Endometrium (tissue), 2 donors: ENCODE measurements around the gene SETBP1.

Experiments used
- FAIRE-seq: peaks from 2 replicates; lab custom pipeline; 2012; peaks lifted over from hg19 to GRCh38; lab: Jason Lieb, UNC
- donor health status: control.
- donor health status: control.

SETBP1 gene

DNA sequence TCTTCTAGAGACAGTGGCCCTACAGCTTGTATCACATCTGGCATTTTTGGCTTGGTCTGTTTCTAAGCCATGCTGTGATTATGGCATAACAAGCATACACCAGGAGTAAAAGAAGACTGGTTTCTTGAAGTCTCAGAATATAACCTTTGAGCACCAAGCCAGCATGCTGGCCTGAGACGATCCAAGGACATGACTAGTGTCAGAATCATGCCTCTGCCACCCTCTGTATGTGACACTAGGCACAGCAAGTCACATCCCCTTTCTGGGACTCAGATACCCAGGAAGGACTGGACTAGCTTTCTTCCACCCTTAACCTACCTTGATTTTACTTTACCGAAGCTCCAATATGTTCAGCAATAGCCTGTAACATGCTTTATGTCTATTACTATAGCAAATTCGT lies 345.5 kb downstream of the SETBP1 start:
- FAIRE-seq: no peak

DNA sequence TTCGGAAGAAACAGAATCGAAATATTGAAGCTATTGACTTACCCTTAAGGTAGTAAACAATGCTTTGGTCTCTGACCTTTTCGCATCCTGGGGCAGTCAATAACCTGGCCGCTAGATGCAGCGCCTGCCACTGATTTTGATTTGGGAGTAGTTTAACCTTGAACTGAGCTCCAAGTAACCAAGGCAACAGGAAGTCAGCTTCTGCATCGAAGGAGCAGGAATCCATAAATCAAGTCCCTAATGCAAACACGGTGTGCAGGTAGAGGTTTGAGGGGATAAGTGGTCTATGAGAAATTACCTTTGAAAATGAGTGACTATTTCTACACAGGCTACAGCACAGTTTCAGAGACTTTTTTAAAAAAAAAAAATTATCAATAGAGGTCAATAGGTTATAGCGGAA lies 353.5 kb downstream of the SETBP1 start:
- FAIRE-seq: no peak

DNA sequence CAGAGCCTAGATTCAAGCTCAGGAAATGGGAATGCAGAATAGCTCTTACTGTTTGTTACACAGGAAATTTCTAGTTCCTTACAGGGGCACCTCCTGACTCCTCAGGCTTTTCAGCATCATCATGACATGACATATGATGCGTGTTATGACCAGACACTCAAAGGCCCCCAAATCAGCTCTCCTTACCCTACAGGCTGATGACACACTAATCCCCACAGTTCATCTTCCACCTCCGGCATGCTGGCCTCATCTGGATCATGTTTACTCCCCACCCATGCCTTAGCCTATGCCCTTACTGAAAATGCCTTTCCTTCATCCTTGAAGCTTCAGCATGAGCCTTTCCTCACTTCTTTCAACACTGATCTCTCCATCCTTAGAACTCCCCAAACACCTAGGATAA lies 356.9 kb downstream of the SETBP1 start:
- no peak for FAIRE-seq

DNA sequence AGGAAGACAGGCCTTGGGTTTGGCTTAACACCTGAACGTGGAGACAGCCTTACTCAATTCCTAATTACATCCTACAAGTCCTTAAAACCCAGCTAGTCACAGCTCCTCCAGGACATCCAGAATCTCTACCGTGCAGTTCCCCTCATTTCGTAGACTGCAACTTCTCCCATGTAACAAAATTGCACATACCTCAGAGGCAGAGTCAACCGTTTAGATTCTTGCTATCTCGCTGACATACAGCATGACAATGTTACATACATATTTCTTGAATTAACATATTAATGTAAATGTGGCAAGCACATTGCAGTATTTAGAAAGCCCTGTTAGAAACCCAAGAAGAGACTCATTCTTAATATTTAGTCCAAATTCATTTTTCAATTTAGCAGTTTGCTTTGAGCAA lies 358.7 kb downstream of the SETBP1 start:
- no peak for FAIRE-seq

DNA sequence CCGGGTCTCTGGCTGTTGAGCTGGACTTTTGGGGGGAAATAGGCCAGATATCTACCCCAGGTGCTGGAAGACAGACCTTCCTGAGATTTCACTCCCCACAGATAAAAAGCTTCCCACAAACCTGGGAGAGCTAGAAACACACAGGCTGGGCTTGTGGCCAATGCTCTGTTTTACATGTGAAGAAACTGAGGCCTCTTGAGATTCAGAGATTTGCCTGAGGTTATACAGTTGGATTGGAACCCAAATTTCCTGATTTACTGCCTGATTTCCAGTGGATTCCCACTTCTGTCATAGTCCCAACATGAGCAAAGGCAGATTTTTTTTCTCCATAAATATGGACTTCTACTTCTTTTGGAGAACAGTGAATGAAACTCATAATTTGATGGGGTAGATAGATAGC lies 360.2 kb downstream of the SETBP1 start:
- no peak for FAIRE-seq

DNA sequence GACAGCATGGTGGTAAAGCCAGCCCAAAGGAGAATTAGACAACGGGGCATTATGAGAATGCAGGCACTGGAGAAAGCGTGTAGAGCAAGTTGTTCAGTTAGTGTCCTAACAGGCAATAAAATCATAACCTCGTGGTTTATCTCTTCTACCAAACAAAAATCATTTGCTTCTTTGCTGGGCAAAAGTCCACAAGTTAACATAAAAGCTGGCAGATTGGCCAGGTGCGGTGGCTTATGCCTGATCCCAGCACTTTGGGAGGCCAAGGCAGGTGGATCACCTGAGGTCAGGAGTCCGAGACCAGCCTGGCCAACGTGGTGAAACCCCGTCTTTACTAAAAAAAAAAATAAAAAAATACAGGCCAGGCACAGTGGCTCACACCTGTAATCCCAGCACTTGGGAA lies 364.1 kb downstream of the SETBP1 start:
- no peak for FAIRE-seq

DNA sequence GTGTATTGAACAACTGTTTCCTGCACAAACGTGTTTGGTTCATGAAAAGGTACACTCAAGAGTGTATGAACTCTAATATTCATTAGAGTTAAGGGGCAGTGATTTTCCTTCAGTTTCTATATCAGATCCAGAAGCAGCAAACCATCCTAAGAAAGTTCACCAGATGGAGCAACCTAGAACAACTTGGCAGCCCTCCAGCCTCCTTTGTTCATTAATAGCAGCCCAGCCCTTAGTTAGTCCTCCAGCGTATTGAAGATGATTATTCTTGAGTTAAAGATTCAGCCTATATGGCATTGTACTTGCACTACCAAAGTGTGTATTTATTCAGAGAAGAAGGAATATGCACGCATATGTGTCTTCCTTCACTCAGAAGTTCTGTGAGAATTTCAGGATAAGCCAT lies 365.5 kb downstream of the SETBP1 start:
- FAIRE-seq: no peak

DNA sequence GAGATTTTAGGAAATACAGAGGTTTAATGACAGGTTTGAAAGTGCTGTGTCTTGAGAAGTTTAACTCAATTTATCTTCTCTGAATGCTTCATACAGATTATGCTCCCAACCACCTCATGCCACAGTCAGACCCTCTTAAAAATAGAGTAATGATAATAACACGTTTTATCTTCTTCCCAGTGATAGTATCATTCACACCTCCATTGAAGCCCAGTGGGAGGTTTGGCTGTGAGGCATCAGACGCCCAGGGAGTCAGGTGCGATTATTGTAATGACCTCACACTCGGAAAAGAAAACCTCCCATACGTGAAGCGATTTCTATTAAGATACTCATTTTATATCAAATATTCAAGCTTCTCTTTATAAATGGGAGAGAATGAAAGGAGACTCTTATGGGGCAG lies 366.3 kb downstream of the SETBP1 start:
- FAIRE-seq: no peak

DNA sequence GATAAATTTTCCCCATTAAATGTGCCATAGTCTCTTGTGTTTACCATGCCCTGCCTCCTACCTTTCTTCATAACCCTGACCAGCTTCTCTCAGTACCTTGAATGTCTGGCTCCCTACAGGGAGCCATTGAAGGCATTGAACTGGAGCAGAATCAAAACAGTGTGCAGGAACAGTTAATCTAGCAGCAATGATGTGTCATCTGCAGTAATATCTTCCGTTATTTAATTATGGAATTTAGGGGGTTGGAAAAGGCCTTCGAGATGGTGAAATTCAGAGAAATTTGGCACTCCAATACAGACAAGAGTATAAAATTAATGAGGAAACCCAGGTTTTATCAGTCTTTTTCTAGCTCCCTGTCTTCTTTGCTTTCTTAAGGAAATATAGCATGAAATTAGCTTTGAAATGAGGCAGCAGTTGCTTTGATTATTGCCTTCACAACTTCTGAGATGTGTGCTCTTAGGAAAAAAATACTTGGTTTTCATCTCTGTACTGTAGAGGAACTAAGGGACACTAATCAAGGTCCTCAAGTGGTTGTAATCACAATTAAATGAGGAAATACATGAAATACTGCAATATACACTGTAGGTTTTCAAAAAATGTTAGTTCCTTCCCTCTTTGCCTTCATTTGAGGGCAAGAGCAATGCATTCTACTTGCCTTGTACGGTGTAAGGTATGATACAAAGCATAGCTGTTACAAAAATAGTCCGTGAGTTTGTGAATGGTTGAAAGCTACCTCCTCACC lies 369.1 kb downstream of the SETBP1 start:
- no peak for FAIRE-seq

DNA sequence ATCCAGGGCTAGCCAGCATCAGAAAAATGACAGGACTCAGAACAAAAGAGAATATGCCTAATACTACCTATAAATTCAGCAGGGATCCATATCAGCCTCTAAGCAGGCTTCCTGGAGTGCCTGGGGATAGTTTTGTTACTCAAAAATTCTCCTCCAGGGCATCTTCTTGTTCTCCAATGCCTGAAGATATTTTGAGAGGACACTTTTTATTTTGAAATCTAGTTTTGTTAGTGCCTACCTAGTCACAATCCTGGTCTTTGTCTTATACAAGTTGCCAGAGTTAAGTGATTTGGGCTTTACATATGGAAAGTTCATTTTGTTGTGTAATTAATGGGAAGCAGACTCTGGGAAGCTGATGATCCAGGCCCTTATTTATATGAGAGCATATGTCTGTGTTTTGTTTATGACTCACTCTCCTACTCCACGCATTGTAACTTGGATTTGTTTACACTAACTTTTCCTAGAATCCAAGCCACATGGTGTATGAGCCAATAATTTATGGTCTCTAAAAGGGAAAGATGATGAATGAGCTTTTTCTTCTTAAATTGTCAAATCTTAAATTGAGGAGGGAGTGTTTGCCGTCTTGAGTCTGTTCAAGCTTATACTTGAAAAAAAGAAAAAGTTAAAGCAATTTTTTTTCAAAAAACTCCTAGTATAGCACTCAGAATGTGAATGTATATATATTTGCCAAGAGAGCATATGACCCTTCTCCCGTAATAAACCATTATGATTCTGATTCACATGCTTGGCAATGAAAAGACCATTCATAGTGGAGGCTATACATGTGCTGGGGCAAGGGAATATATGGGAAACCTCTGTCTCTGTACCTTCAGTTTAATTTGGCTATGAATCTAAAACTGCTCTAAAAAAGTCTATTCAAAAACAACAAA lies 370.3 kb downstream of the SETBP1 start:
- FAIRE-seq: peak; percentile 91

DNA sequence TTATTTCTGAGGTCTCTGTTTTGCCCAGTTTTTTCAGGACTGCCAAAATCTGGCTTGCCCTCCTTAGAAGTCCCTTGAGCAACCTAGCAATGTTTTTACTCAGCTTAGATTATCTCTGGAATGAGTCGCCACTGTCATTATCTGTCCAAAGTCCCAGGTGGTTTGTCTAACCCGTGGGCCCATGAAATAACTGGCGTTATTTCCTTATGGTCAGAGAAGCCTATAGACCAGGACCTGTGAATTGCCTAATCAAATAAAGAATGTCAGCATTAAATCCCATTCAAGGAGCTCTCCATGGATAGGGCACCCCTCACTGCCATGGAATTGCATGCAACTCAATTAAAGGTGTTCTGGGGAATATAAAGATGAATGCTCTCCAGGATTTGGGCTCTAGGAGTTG lies 373.9 kb downstream of the SETBP1 start:
- FAIRE-seq: no peak

DNA sequence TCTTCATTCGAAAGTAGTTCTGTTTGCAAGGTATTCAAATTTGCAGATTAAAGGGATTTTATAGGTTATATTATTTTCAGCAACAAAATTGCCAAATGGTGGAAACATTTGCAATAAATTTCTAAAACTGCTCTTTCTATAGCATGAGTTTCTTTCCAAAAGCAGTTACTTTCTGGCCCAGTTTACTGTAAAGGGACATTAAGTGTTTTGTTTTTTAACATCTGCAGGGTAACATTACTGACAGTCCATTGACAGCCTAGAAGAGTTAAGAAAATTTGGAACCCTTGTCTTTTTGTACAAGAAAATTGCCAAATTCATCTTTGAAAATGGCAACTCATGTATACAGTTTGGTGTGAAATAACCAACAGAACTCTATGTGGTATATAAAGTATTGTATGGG lies 375.1 kb downstream of the SETBP1 start:
- FAIRE-seq: no peak

DNA sequence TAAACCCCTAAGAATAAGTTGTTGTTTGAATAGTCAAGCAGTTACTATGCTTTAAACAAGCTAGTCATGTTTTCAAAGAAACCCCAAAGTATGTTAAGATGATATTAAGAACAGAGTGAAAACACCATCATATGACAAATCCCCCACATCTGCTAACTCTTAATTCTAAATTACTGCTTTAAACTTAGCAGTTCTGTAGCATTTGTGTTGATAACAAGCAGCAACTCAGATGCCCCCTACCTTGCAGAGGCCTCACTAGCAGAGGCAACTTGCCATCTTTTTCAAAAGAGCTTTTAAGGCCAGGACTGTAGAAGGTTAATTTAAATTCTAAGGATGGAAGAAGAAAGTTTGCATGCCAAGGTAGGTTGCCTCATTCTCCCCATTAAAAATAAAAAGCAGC lies 376.2 kb downstream of the SETBP1 start:
- peak; percentile 85 for FAIRE-seq

DNA sequence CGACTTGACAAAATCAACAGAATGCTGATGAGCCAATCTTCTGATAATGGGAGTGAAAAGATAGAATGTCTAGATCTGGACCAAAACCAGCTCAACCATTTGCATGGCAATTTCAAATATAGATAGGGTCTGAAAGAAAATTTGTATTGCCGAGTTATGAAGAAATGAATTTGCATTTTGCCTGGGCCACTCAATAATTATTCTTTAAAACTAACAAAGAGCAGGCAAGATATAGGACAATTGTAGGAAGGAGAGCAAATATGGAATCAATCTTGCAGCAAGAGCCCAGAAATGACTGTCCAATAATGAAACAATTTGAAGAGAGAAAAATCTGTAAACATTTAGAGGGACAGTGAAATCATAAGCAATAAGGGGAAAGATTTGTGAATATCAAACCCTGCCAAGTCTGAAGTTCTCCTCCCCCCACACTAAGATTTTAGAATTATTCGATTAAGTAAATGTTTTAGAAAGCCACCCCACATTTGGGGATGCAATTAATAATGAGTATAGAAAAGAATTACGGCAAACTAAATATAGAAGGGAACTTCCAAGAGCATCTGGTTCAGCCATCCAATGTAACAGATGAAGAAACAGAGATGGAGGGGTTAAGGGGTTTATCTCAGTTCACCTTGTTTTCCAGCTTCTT lies 377.4 kb downstream of the SETBP1 start:
- no peak for FAIRE-seq

DNA sequence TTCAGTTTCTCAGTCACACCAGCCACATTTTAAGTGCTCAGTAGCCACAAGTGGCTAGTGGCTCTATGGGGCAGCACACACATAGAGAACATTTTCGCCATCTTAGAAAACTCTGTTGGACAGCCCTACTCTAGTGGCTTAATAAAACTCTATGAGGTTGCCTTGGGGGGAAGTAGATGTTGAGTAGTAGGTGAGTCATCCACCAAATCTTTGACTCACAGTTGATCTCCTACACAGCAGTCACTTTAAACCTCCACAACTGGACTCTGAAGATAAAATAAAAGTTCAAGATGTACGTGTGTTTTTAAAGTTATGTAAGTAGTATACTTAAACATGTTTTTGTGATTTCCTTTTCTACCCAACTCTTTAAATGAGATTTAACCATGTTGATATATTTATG lies 379.0 kb downstream of the SETBP1 start:
- FAIRE-seq: no peak

DNA sequence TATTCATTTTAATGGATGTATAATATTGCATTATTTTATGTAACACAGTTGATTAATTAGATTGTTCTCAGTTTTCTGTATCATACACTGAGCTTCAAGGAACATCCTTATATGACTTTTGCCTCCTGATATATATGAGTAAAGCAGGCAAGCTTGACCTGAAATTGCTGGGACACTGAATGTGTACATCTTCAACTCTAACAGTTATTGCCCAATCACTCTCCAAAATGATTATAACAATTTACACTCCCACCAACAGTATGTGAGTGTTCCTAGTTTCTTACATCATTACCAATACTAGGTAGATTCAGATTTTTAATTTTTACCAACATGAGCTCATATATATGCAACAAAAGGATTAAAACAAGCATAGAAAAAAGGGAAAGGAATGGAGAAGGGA lies 379.4 kb downstream of the SETBP1 start:
- no peak for FAIRE-seq

DNA sequence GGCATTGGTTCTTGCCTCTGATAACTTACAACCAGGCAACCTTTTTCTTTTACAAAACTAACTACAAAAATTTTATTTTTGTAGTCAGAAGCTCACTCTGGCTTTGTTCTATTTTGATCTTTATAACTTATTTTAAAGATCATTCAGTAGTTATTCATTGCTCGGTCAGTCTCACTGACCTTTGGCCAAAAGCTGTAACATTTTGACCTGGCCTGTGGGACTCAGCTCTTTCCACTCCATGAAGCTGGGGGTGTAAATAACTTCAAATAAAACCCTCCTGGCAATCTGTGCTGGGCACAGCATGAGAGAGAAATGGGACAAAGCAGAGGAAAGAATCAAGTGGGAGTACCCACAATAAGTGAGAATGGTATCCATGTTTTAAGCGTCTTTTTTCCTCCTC lies 380.7 kb downstream of the SETBP1 start:
- no peak for FAIRE-seq

DNA sequence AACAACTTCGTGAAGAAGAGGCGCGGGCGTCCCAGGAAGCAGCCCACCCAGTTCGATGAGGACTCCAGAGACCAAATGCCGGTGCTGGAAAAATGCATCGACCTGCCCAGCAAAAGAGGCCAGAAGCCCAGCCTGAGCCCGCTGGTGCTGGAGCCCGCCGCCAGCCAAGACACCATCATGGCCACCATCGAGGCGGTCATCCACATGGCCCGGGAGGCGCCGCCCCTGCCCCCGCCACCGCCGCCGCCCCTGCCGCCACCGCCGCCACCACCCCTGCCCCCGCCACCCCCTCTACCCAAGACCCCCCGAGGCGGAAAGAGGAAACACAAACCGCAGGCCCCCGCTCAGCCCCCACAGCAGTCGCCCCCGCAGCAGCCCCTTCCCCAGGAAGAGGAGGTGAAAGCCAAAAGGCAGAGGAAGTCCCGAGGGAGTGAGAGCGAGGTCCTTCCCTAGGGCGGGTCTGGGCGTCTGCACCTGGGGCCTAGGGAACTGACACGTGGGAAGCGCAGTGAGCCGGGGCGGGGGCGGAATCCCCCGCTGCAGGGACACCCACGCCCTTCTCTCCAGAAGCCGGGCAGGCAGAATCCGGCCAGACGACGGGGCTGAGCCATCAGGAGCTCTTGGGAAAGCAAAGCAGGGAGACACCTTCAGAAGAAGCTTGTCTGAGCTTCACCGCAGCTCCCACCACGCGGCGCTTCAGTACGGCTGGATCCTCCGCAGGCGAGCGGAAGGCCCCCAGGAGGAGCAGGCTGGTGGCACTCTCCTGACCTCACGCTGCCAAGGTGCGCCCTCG lies 382.8 kb downstream of the SETBP1 start:
- no peak for FAIRE-seq

DNA sequence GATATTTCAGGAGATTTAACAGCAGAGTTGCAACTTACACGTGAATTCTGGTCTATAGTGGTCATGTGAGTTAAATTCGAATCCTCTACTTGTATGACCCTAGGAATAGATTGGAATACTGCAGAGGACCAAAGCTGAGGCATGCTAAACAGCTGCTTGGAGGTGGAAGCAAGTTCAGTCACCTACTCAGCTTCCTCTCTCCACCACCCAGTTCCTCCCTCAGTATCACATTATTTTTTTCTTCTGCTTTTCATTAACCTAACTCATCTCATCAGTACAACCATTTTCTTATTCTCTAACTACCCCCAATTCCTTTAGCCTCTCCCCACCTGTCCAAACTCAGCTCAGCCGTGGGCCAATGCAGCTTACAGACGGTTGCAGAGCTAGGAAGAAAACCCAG lies 385.5 kb downstream of the SETBP1 start:
- FAIRE-seq: no peak

DNA sequence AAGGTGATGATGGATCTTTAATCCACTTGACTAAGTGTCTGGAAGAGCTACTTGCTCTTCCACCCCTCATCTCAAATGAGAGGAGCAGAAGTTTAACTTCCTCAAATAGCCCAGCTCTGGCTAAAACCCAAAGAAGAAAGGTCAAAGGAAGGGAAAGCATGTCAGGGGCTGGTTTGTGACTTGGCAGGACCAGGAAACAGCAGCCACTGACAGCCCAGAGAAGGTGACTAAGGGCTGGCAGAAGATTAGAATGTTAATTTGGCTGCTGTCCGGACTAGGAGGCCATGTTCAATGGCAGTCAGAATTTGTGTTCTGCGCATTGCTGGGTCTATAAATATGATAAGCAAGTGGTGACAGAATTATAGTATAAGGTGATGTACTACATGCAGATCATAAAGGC lies 386.2 kb downstream of the SETBP1 start:
- FAIRE-seq: no peak

DNA sequence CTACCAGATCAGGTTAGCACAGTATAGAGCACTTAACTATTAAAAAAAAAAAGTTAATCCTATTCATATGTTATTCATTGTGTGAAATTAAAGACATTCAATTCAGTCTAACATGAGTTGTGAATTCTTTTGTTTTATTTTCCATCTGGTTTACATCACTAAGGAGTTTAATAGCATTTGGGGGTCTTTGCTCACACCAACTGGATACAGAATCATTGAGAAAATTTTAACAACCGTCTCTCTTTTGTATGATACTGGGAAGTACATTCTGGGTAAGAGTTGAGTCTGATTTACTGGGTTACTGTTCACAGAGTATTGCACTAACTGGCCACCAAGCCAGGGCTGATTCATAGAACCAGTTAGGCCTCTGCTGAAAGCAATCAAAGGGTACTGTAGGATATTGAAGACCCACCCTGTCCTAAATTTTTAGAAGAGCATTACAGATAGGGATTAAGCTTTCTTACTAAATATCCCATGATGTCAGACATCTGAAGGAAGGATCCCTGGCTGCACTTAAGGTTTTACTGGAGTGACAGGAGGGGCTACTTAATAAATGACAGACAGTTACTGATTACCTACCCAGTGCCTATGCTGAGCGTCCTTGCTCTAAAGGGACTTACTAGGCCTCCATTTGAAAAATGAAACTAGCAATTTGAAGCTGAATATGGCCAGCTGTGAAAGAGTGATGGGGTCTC lies 387.9 kb downstream of the SETBP1 start:
- no peak for FAIRE-seq

DNA sequence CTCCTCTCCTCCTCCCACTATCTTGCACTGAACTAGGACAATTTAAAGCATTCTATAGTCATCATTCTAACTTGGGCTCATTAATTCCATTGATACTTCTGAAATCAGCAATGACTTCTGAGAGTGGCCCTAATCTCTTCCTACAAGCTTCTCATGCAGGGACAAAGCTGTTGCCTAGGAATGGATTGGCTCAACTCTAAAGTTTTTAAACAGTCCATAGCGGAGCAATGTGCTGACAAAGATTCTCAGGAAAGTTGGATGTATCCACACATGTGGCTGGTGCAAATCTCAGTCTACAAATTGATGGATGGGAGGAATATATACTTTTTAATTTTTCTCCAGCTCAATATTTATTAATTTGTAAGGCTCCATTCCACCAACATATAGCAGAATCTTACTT lies 388.9 kb downstream of the SETBP1 start:
- no peak for FAIRE-seq
